ENCODE measurements around the gene HRH2.

GRCh38 chr5:175746851-175747250 is 89.0 kb downstream of the HRH2 start:
- TF ChIP-seq CTCF (IDR thresholded peaks at IDR 0.05) (no peak), POLR2A (IDR thresholded peaks at IDR 0.05) (no peak)
